HG02970 (cell line): ENCODE results near the gene ZNF81.
"Not testable (repeated sequence)": the region's sequence is repeated elsewhere in the genome, so short reads cannot be mapped to it uniquely, and the experiment has no call there.

ENCODE experiments used
- ATAC-seq: cut with Tn5 transposase; IDR thresholded peaks from one replicate; pipeline ENCODE4 v1.9.1; 2021; ENCODE audit warnings: mild to moderate bottlenecking, moderate library complexity, moderate number of reproducible peaks; ENCODE audit not compliant: unreplicated experiment, low FRiP score

The ZNF81 gene

GRCh38 chrX:47918274-47918673 is 81.6 kb downstream of the ZNF81 start:
- ATAC-seq: no peak

GRCh38 chrX:47927212-47927611 is 90.5 kb downstream of the ZNF81 start:
- ATAC-seq: no peak

- not testable (repeated sequence) for ATAC-seq
Observed at GRCh38 chrX:47931970-47932369, 95.3 kb downstream of the ZNF81 start.

DNA sequence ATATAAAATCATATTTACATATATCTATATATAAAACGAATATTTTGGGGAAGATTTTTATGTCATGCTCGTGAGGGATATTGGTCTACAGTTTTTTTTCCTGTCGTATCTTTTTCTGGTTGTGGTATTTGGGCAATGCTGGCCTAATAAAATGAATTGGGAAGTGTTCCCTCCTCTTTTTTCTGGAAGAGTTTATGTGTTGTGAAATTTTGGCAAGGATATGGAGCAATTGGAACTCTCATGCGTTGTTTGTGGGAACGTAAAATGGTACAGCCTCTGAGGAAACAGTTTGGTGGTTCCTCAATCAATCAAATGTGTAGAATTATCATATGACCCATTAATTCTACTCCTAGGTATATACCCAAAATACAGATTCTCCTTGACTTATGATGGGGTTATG is 97.2 kb downstream of the ZNF81 start:
- ATAC-seq: no peak

GRCh38 chrX:47936224-47936939 is 99.7 kb downstream of the ZNF81 start:
- no peak for ATAC-seq

DNA sequence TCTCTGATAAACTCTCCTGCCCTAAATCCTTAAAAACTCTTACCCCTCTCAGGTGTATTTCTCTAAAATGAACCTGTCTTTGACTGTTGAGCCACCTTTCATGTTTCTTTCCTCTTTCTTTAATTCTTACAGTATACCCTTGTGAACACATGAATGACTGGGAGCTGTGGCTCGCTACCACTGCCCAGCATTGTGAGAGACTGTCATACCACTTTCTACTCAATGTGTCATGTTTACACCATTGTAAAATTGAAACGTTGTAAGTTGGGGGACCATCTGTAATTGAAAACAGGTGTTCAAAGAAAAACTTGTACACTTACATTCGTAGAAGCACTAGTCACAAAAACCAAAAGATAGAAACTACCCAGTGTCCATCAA is 100.2 kb downstream of the ZNF81 start:
- ATAC-seq: no peak

DNA sequence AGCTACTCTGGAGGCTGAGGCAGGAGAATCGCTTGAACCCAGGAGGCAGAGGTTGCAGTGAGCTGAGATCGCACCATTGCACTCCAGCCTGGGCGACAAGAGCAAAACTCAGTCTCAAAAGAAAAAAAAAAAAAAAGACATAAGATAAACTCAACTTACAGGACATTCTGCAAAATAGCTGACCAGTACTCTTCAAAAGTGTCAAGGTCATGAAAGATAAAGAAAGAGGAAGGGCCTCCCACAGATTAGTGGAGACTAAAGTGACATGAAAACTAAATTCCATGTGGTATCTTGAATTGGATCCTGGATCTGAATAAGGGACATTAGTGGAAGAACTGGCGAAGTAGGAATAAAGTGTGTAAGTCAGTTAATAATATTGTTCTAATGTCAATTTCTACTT is 103.7 kb downstream of the ZNF81 start:
- no peak for ATAC-seq

DNA sequence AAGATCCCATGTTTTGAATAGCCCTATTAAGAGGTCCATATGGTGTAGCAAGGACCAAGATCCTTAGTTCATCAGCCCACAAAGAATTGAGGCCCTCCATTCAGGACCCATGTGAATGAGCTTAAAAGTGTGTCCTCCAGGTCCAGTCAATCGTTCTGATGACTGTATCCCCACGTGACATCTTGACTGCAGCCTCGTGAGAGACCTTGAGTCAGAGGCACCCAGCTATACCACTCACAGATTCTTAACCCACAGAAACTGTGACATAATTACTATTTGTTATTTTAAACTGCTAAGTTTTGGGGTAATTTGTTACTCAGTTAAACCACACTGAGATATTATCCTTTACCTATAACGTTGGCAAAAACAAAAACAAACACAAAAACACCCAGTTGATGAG is 104.7 kb downstream of the ZNF81 start:
- no peak for ATAC-seq

- not testable (repeated sequence) for ATAC-seq
Observed at GRCh38 chrX:47955295-47955694, 118.6 kb downstream of the ZNF81 start.

DNA sequence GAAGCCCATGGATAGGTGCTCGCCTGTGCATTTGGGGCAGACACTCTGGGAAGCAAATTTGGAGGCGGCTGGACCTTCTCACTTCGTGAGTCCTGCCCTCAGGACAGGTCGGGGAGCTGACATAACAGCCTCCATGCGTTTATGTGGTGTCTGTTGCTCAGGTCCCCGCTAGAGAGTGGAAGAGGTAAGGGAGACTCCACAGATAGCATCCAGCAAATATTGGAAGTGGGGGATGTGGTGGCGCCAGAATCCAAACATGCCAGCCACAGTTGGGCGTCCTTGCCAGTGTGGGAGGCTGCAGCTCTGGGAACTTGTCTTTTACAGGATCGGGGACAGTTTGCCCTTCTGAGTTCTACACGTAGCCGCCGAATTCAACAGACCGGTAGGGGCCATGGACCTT is 119.3 kb downstream of the ZNF81 start:
- ATAC-seq: no peak

- not testable (repeated sequence) for ATAC-seq
Observed at GRCh38 chrX:47958206-47958605, 121.5 kb downstream of the ZNF81 start.

GRCh38 chrX:47958761-47959342 is 122.2 kb downstream of the ZNF81 start:
- ATAC-seq: no peak

GRCh38 chrX:47960406-47960805 is 123.7 kb downstream of the ZNF81 start:
- no peak for ATAC-seq

- not testable (repeated sequence) for ATAC-seq
Observed at GRCh38 chrX:47961830-47962229, 125.1 kb downstream of the ZNF81 start.

GRCh38 chrX:47965526-47965925 is 128.8 kb downstream of the ZNF81 start:
- not testable (repeated sequence) for ATAC-seq
